ENCODE data around the gene EVL. TPM values are rescaled to one million over a fixed set of nuclear protein-coding genes. Genes with fewer than 3 reads are reported as not detected.
A peak's percentile ranks its signal among the peaks of the same experiment; 100 is the strongest.

Gene EVL
- total and polyA plus RNA-seq, 10 of the 15 experiments (the other 5 are each of a cell fraction or from before 2014, with no cell fraction given) = 11.9 to 341 (median 89.8) TPM

- TF ChIP-seq CUX1 (IDR thresholded peaks at IDR 0.05; ENCODE audit: insufficient replicate concordance, low read depth, low read length) = peak; percentile 77
- TF ChIP-seq EP300 (IDR thresholded peaks at IDR 0.05; ENCODE audit: borderline replicate concordance in 1 of 2, control insufficient read depth in 1 of 2, low read depth in 2 of 2, low read length in 2 of 2) = no peak
- TF ChIP-seq KAT2A (conservative IDR thresholded peaks at IDR 0.05; ENCODE audit: control insufficient read depth, low read depth, low read length) = no peak
- TF ChIP-seq NKRF (conservative IDR thresholded peaks at IDR 0.05) = no peak
- no peak for TF ChIP-seq EZH2 (IDR thresholded peaks at IDR 0.05; ENCODE audit: borderline replicate concordance, control insufficient read depth, low read depth, low read length)
- TF ChIP-seq RUNX3 (IDR thresholded peaks at IDR 0.05; ENCODE audit: low read length) = peak; percentile 82
- no peak for TF ChIP-seq CTCF (IDR thresholded peaks at IDR 0.05 in 2 of 3, conservative IDR thresholded peaks at IDR 0.05 in 1 of 3; ENCODE audit: control insufficient read depth in 2 of 3, extremely low read depth in 1 of 3, insufficient read depth in 1 of 3, low read depth in 3 of 3, low read length in 3 of 3)
- no peak for TF ChIP-seq POU2F2 (IDR thresholded peaks at IDR 0.05; ENCODE audit: borderline replicate concordance, low read depth, low read length)
- no peak for TF ChIP-seq REST (IDR thresholded peaks at IDR 0.05; ENCODE audit: low read depth, low read length)
- no peak for TF ChIP-seq CBFB (IDR thresholded peaks at IDR 0.05; ENCODE audit: low read depth)
These were observed 13.9 kb downstream of the EVL start (continued) for GRCh38 chr14:100078997-100079725.

Measured in GM12878 (cell line).